ENCODE data around the gene NMT2. TPM values are rescaled to one million over a fixed set of nuclear protein-coding genes. Genes with fewer than 3 reads are reported as not detected.
A peak's percentile ranks its signal among the peaks of the same experiment; 100 is the strongest.
"Not testable (repeated sequence)": the region's sequence is repeated elsewhere in the genome, so short reads cannot be mapped to it uniquely, and the experiment has no call there.

Gene NMT2
- total RNA-seq (2014; rRNA removed; shearing (Covaris generic)): 28.3 and 51.2 TPM in 2 replicates

GRCh38 chr10:15168291-15168785 is at the start of gene NMT2:
Gene NMT2 (minus strand): TSS chr10:15168693. CDS start chr10:15168612, 81 bp downstream.
- peak; percentile 67 for DNase-seq (ENCODE audit: low read depth)

GRCh38 chr10:15216700-15217099 is 48.2 kb upstream of the NMT2 start:
- no peak for DNase-seq (ENCODE audit: low read depth)

- DNase-seq (ENCODE audit: low read depth): no peak
Measured at GRCh38 chr10:15214237-15214636, 45.7 kb upstream of the NMT2 start.

- DNase-seq (ENCODE audit: low read depth): no peak
Measured at GRCh38 chr10:15213461-15213861, 45.0 kb upstream of the NMT2 start.

- peak; percentile 80 for DNase-seq (ENCODE audit: low read depth)
Measured at GRCh38 chr10:15211464-15211979, 43.0 kb upstream of the NMT2 start.

GRCh38 chr10:15210521-15210920 is 42.0 kb upstream of the NMT2 start:
- DNase-seq (ENCODE audit: low read depth): no peak

GRCh38 chr10:15209827-15210509 is 41.5 kb upstream of the NMT2 start:
- DNase-seq (ENCODE audit: low read depth): peak; percentile 61

GRCh38 chr10:15208221-15208620 is 39.7 kb upstream of the NMT2 start:
- no peak for DNase-seq (ENCODE audit: low read depth)

GRCh38 chr10:15207410-15207809 is 38.9 kb upstream of the NMT2 start:
- not testable (repeated sequence) for DNase-seq (ENCODE audit: low read depth)

- DNase-seq (ENCODE audit: low read depth): peak; percentile 43
Measured at GRCh38 chr10:15202639-15203038, 34.1 kb upstream of the NMT2 start.

GRCh38 chr10:15202301-15202621 is 33.8 kb upstream of the NMT2 start:
- not testable (repeated sequence) for DNase-seq (ENCODE audit: low read depth)

- peak; percentile 82 for DNase-seq (ENCODE audit: low read depth)
Measured at GRCh38 chr10:15201589-15202300, 33.3 kb upstream of the NMT2 start.

- DNase-seq (ENCODE audit: low read depth): peak; percentile 92
Measured at GRCh38 chr10:15200626-15201025, 32.1 kb upstream of the NMT2 start.

GRCh38 chr10:15197911-15198310 is 29.4 kb upstream of the NMT2 start:
- DNase-seq (ENCODE audit: low read depth): no peak

- peak; percentile 55 for DNase-seq (ENCODE audit: low read depth)
Measured at GRCh38 chr10:15197276-15197675, 28.8 kb upstream of the NMT2 start.

- no peak for DNase-seq (ENCODE audit: low read depth)
Measured at GRCh38 chr10:15196021-15196834, 27.7 kb upstream of the NMT2 start.

GRCh38 chr10:15189133-15189885 is 20.8 kb upstream of the NMT2 start:
- DNase-seq (ENCODE audit: low read depth): no peak

GRCh38 chr10:15188603-15189002 is 20.1 kb upstream of the NMT2 start:
- no peak for DNase-seq (ENCODE audit: low read depth)

- DNase-seq (ENCODE audit: low read depth): no peak
Measured at GRCh38 chr10:15183689-15184481, 15.4 kb upstream of the NMT2 start.

- DNase-seq (ENCODE audit: low read depth): peak; percentile 59
Measured at GRCh38 chr10:15182540-15183207, 14.2 kb upstream of the NMT2 start.
